ENCODE data around the gene ZBTB46.

The ZBTB46 gene

DNA sequence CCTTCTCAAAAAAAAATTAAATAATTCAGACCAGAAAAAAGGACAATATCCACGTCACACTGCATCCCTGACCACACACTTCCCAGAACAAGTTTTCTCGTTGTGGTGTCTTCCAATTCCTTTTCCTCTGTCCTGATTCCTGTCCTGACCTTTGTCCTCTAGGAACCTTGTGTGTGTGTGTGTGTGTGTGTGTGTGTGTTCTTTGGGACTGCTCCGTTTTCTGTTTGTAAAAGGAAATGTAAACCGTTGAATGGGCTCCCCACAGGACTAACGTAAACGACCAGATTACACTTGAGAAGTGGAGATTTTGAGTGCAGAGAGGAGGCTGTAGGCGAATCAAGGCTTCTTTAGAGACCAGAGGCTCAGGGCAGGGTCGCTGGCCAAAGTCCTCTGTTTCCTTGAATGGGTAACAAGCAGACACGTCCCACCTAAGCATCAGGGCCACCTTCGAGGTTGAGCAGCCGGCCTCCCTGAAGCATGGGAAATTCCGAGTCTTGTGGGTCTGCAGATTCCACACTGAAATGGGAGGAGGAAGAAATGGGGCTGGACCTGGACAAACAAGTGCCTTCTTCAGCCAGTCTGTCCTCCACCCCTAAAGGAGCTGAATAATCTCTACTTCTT is 7.3 kb downstream of the ZBTB46 start:
- H3K4me3 ChIP-seq (replicated peaks; ENCODE audit: low read depth, low read length), result no peak overlapping the region
- no peak for DNase-seq (ENCODE audit: low read depth)
- TF ChIP-seq, protein P1, sequence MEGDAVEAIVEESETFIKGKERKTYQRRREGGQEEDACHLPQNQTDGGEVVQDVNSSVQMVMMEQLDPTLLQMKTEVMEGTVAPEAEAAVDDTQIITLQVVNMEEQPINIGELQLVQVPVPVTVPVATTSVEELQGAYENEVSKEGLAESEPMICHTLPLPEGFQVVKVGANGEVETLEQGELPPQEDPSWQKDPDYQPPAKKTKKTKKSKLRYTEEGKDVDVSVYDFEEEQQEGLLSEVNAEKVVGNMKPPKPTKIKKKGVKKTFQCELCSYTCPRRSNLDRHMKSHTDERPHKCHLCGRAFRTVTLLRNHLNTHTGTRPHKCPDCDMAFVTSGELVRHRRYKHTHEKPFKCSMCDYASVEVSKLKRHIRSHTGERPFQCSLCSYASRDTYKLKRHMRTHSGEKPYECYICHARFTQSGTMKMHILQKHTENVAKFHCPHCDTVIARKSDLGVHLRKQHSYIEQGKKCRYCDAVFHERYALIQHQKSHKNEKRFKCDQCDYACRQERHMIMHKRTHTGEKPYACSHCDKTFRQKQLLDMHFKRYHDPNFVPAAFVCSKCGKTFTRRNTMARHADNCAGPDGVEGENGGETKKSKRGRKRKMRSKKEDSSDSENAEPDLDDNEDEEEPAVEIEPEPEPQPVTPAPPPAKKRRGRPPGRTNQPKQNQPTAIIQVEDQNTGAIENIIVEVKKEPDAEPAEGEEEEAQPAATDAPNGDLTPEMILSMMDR (IDR thresholded peaks at IDR 0.05; ENCODE audit: low read length, missing control alignments), result no peak

DNA sequence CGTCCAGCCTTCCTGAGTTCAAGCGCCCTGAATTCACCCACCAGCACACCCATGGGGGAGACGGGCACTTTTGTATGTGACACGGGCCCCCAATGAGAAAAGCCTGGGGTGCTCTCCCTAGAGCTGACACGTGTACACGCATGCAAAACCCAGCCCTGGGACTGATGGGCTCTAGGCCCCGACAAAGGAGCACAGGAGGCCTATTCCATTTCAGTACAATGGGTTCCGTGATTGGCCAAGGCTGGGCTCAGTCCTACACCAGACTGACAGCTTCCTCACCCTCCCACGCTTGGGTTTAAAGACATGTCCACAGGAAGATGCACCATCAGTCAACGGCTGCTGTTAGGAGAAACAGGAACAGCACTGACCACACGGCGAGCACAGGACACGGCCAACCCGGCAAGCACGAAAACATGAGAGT is 8.8 kb downstream of the ZBTB46 start:
- no peak for DNase-seq (ENCODE audit: low read depth)
- H3K4me3 ChIP-seq (replicated peaks; ENCODE audit: low read depth, low read length), result no peak overlapping the region
- TF ChIP-seq, protein P1 (IDR thresholded peaks at IDR 0.05; ENCODE audit: low read length, missing control alignments), result no peak

DNA sequence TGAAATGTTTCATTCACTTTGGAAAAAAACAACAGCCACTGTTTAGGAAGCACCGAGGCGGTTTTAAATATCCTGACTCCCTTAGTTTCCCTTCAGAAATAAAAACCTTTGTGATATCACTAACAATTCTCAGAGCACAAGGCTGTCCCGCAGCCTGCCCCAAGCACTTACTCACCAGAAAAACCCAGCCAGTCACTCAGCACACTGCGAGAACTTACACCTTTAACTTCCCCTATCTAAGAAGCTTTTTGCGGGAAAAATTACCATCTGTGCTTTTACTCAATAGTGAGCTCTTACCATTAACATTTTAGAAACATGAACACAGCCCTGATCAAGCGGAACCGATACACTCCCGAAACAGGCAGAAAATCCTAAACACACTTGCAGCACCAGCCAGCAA is 9.3 kb downstream of the ZBTB46 start:
- TF ChIP-seq, protein P1 (IDR thresholded peaks at IDR 0.05; ENCODE audit: low read length, missing control alignments), result no peak
- DNase-seq (ENCODE audit: low read depth), result no peak
- no peak overlapping the region for H3K4me3 ChIP-seq (replicated peaks; ENCODE audit: low read depth, low read length)

DNA sequence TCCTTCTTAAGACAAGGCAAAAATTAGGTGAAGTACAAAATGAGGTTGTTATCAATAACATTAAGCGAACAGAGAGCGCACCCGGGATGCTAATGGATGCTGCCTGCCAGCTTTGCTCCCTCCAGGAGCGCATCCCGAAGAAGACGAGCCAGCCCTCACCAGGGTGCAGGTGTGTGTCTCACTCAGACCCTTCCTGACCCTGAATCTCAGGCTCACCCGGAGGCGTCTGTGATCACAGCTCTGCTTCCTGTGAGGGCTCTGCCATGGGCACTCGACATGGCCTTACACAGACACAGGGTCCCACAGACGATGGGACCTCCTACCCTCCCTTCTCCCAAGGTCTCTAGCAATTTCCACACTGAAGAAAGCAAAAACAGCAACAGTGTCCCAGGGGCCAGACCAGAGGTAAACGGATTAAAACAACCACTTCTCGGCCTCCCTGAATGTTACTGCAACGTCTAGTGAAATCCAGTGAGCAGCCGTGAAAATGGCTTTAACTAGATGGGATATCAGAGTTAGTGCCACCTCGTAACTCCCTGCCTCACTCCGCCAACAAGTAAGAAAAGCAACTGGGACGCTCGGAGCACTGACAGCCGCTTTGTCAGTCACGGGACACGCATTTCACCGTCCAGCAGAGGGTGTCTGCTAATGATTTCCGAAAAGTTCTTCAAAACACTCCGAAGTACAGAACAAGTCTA is 11.7 kb downstream of the ZBTB46 start:
- no peak overlapping the region for H3K4me3 ChIP-seq (replicated peaks; ENCODE audit: low read depth, low read length)

DNA sequence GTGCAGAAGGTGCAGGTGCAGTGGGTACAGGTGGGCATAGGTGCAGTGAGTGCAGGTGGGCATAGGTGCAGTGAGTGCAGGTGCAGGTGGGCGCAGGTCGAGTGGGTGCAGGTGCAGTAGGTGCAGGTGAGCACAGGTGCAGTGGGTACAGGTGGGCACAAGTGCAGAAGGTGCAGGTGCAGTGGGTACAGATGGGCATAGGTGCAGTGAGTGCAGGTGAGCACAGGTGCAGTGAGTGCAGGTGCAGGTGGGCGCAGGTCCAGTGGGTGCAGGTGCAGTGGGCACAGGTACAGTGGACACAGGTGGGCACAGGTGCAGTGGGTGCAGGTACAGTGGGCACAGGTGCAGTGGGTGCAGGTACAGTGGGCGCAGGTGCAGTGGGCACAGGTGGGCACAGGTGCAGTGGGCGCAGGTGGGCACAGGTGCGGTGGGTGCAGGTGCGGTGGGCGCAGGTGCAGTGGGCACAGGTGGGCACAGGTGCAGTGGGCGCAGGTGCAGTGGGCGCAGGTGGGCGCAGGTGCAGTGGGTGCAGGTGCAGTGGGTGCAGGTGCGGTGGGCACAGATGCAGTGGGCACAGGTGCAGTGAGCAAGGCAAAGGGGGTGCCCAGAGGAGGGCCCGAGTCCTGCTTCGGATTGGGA is 15.3 kb downstream of the ZBTB46 start:
- H3K4me3 ChIP-seq (replicated peaks; ENCODE audit: low read depth, low read length), result no peak overlapping the region
- TF ChIP-seq, protein P1 (IDR thresholded peaks at IDR 0.05; ENCODE audit: low read length, missing control alignments), result no peak
- DNase-seq (ENCODE audit: low read depth), result no peak

More for the DNA sequence above, 11.7 kb downstream of the ZBTB46 start:
- DNase-seq (ENCODE audit: low read depth), result no peak
- TF ChIP-seq, protein P1 (IDR thresholded peaks at IDR 0.05; ENCODE audit: low read length, missing control alignments), result peak; percentile 19

DNA sequence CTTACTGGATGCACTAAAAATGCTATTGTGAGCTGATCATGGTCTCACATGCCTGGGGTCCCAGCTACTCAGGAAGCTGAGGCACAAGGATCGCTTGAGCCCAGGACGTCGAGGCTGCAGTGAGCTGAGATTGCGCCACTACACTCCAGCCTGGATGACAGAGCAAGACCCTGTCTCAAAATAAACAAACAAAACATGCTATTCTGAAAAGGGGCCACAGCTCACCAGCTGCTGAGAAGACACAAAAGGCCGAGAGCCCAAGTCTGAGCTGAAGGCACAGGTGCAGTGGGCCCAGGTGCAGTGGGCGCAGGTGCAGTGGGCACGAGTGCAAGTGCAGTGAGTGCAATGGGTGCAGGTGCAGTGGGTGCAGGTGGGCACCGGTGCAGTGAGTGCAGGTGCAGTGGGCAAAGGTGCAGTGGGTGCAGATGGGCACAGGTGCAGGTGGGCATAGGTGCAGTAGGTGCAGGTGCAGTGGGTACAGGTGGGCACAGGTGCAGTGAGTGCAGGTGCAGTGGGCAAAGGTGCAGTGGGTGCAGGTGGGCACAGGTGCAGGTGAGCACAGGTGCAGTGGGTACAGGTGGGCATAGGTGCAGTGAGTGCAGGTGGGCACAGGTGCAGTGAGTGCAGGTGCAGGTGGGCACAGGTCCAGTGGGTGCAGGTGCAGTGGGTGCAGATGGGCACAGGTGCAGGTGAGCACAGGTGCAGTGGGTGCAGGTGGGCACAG is 16.0 kb downstream of the ZBTB46 start:
- no peak overlapping the region for H3K4me3 ChIP-seq (replicated peaks; ENCODE audit: low read depth, low read length)
- TF ChIP-seq, protein P1 (IDR thresholded peaks at IDR 0.05; ENCODE audit: low read length, missing control alignments), result no peak
- no peak for DNase-seq (ENCODE audit: low read depth)

Measured in fibroblast of pulmonary artery (primary cell).